ENCODE data around the gene SDCBP2. TPM values are rescaled to one million over a fixed set of nuclear protein-coding genes. Genes with fewer than 3 reads are reported as not detected.

Gene SDCBP2
- total and polyA plus RNA-seq, 2 of the 13 experiments (the other 11 are each of a cell fraction or from before 2014, with no cell fraction given) = 1.2 to 2.4 TPM

- H3K4me2 ChIP-seq (ENCODE audit: low read depth, low read length) = no peak overlapping the region
- no peak overlapping the region for H3K9ac ChIP-seq (ENCODE audit: insufficient read depth, low read depth, low read length)
- H3K36me3 ChIP-seq (replicated peaks in 1 of 2; ENCODE audit: control insufficient read depth in 1 of 2, insufficient read depth in 2 of 2, low read length in 2 of 2) = no peaks in the 10 kb centered on the region
- no peak overlapping the region for H3K27ac ChIP-seq (ENCODE audit: extremely low read length, insufficient read depth, low read length)
- BruUV-seq (replicated peaks) = no TSS peak
- intact Hi-C loops (cut with micrococcal nuclease; ENCODE audit: unreplicated experiment) (no loop called here), in situ Hi-C loops (cut with HindIII; ENCODE audit: extremely low pct_ligation_motif_present, low pct_unique_long_range_greater_than_20kb) (no loop called here)
- no peak for TF ChIP-seq ZHX1 (CRISPR knock-in tag; IDR thresholded peaks at IDR 0.05; ENCODE audit: low read depth)
- TF ChIP-seq TFDP1 (CRISPR knock-in tag; IDR thresholded peaks at IDR 0.05; ENCODE audit: borderline replicate concordance) = 0 out of 2 replicates have a peak, but pooled peaks have one; percentile 21
- no peak for TF ChIP-seq TEAD2 (CRISPR knock-in tag; IDR thresholded peaks at IDR 0.05)
- no peak for TF ChIP-seq REL (CRISPR knock-in tag; conservative IDR thresholded peaks at IDR 0.05)
- no peak for TF ChIP-seq ZNF180 (CRISPR knock-in tag; IDR thresholded peaks at IDR 0.05; ENCODE audit: borderline replicate concordance, low read depth)
- 0 out of 2 replicates have a peak, but pooled peaks have one; percentile 55 for TF ChIP-seq EED (CRISPR knock-in tag; IDR thresholded peaks at IDR 0.05)
- TF ChIP-seq GMEB2 (CRISPR knock-in tag; IDR thresholded peaks at IDR 0.05; ENCODE audit: low read depth) = no peak
- TF ChIP-seq ZFP36 (IDR thresholded peaks at IDR 0.05; ENCODE audit: borderline replicate concordance, low read depth, low read length, partially characterized antibody) = no peak
- H4K20me1 ChIP-seq (ENCODE audit: insufficient read depth, low read length) = no peaks in the 10 kb centered on the region
- no peak overlapping the region for H3K4me3 ChIP-seq (replicated peaks in 1 of 3; ENCODE audit: insufficient read depth in 1 of 3, low read depth in 2 of 3, low read length in 3 of 3)
- FAIRE-seq (no peak), DNase-seq (ENCODE audit: low spot score) (no peak), ATAC-seq (no peak)
- POLR2A ChIA-PET = interaction anchor here (0.9 kb wide), 1 partner anchor 20 kb away, joined by 4 read pairs; no protein-coding TSS in a partner anchor
- H3K4me1 ChIP-seq (ENCODE audit: insufficient read depth, low read length) = no peaks in the 10 kb centered on the region
- no peak overlapping the region for H2AFZ ChIP-seq (ENCODE audit: low read length)
- no peaks in the 10 kb centered on the region for H3K79me2 ChIP-seq (ENCODE audit: insufficient read depth, low read length)
- 59% methylated on average over 22 of the region's 24 CpGs for WGBS (ENCODE audit: low lambda C conversion rate)
- CTCF ChIA-PET (ENCODE audit: low intra/inter-chr PET ratio, low total read pairs) = no interaction called here
- peaks cover 10 to 42% of the 10 kb centered on the region in 2 experiments; a peak in 4 of 5 replicates for H3K27me3 ChIP-seq (ENCODE audit: control insufficient read depth in 1 of 2, insufficient read depth in 2 of 2, low read length in 2 of 2)
- H3K9me3 ChIP-seq (ENCODE audit: low read length) = no peaks in the 10 kb centered on the region
These were observed 23.2 kb downstream of the SDCBP2 start for GRCh38 chr20:1305712-1306111.
